OCI-LY7 (cell line): ENCODE measurements around the gene MYT1. TPM values are rescaled to one million over a fixed set of nuclear protein-coding genes. Genes with fewer than 3 reads are reported as not detected.

Experiments
- BruUV-seq: library from RNA; stranded (reverse); fragments of 400-500 nt; replicated peaks from 2 replicates; lab custom pipeline; 2021; lab: Mats Ljungman, UMichigan
- CTCF ChIA-PET: fragments of 300-600 bp; sonication (Branson Sonifier 250); formaldehyde crosslinking; loops from one replicate; lab custom pipeline; 2022; ENCODE audit warnings: antibody characterized with exemption; ENCODE audit not compliant: unreplicated experiment; lab: Charles Lee
- POLR2A ChIA-PET: fragments of 300-600 bp; sonication (Branson Sonifier 250); formaldehyde crosslinking; loops from one replicate; lab custom pipeline; 2022; ENCODE audit warnings: antibody characterized with exemption; lab: Charles Lee
- DNase-seq: peaks from one replicate; pipeline ENCODE4 v3.0.0-alpha.2; 2015; ENCODE audit warnings: low spot score
- H2AFZ ChIP-seq: fragments of 200-600 bp; sonication (generic), shearing (Covaris generic); 2 replicates; pipeline ENCODE4 v1.6.1; 2014; ENCODE audit warnings: mild to moderate bottlenecking, antibody characterized with exemption, low read length, moderate library complexity
- H3K27ac ChIP-seq: fragments of 200-600 bp; sonication (generic); 2 replicates; pipeline ENCODE4 v1.5.1; 2014; ENCODE audit warnings: mixed run types, low read depth, mild to moderate bottlenecking, moderate library complexity, low read length, inconsistent platforms; ENCODE audit not compliant: poor library complexity, severe bottlenecking
- H3K36me3 ChIP-seq: fragments of 200-600 bp; sonication (generic); 2 replicates; pipeline ENCODE4 v1.6.1; 2014; ENCODE audit warnings: mild to moderate bottlenecking, antibody characterized with exemption, low read length, moderate library complexity, mixed read lengths; ENCODE audit not compliant: insufficient read depth
- H3K4me1 ChIP-seq: fragments of 200-600 bp; sonication (generic); 2 replicates; pipeline ENCODE4 v1.5.1; 2014; ENCODE audit warnings: mild to moderate bottlenecking, low read length; ENCODE audit not compliant: insufficient read depth, poor library complexity, severe bottlenecking
- H3K4me2 ChIP-seq: fragments of 200-600 bp; sonication (generic); 2 replicates; pipeline ENCODE4 v1.6.1; 2014; ENCODE audit warnings: mild to moderate bottlenecking, low read length
- H3K4me3 ChIP-seq: fragments of 200-600 bp; sonication (generic); 2 replicates; pipeline ENCODE4 v1.5.1; 2014; ENCODE audit warnings: mild to moderate bottlenecking, low read depth, low read length; ENCODE audit not compliant: poor library complexity, severe bottlenecking
- H3K79me2 ChIP-seq: fragments of 200-600 bp; sonication (generic); 2 replicates; pipeline ENCODE4 v1.6.1; 2016; ENCODE audit warnings: low read depth, mild to moderate bottlenecking, low read length, moderate library complexity, mixed read lengths; ENCODE audit not compliant: insufficient read depth
- H3K9me2 ChIP-seq: fragments of 200-600 bp; sonication (generic); 2 replicates; pipeline ENCODE4 v1.6.1; 2016; ENCODE audit warnings: mild to moderate bottlenecking, low read length, mixed read lengths; ENCODE audit not compliant: insufficient read depth
- H3K9me3 ChIP-seq: fragments of 200-600 bp; sonication (generic); 2 replicates; pipeline ENCODE4 v1.6.1; 2014; ENCODE audit warnings: mild to moderate bottlenecking, mixed run types, low read length, mixed read lengths
- H4K20me1 ChIP-seq: fragments of 200-600 bp; sonication (generic); 2 replicates; pipeline ENCODE4 v1.6.1; 2014; ENCODE audit warnings: mild to moderate bottlenecking, antibody characterized with exemption, low read length, moderate library complexity, mixed read lengths; ENCODE audit not compliant: insufficient read depth
- EZH2phosphoT487 ChIP-seq: fragments of 200-600 bp; sonication (generic); IDR thresholded peaks from 2 replicates; pipeline ENCODE4 v1.6.1; 2018; ENCODE audit warnings: low read depth, borderline replicate concordance, mild to moderate bottlenecking, mixed run types, antibody characterized with exemption, low read length, moderate library complexity, mixed read lengths
- intact Hi-C: fragments of 100-400 bp; cut with micrococcal nuclease; formaldehyde crosslinking; loops from one replicate; pipeline ENCODE4 v1.10.0; 2022; ENCODE audit not compliant: unreplicated experiment
- total RNA-seq, 2 experiments: library from RNA; depleted of rRNA in 1 of 2; stranded (reverse); fragments of >200 nt in 1 of 2; shearing (Covaris generic) in 1 of 2; gene quantifications; 2 replicates each; pipeline ENCODE4 v1.2.3, GENCODE V29; 2014 to 2022
- TF ChIP-seq, protein P1 (sequence below): fragments of 200-600 bp; sonication (generic); conservative IDR thresholded peaks from 2 replicates; pipeline ENCODE4 v1.5.1; 2014; ENCODE audit warnings: mild to moderate bottlenecking, antibody characterized with exemption, low read length, moderate library complexity, mixed read lengths

Gene MYT1
- total RNA-seq, 2 experiments from 2014 or later: 0.32 to 0.95 TPM

DNA sequence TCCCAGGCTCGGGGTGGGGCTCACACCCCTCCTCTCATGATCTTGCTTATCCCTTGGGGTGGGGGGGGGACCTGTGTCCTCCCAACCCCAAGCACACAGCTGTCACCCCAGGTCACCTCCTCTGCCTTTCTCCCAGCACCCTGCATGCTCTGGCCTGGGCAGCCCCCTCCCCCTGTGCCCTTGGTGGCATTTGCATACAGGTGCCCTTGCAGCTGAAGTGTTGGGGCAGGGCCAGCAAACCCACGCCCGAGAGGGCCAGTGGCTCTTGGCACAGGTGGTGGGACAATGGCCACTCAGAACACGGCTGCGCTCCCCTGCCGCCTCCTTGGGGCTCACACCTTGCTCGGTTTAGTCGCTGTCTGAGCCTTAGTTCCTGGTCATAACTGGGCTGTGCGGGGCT, 11.3 kb upstream of the MYT1 start:
- no peak overlapping the region for H3K4me3 ChIP-seq
- H3K4me2 ChIP-seq: no peak overlapping the region
- no peak for DNase-seq
- H3K9me2 ChIP-seq: no peaks in the 10 kb centered on the region
- intact Hi-C loops: no loop called here
- no TSS peak for BruUV-seq
- POLR2A ChIA-PET: interaction anchor here (0.7 kb wide), 1 partner anchor 282 kb away, joined by 4 read pairs; no protein-coding TSS in a partner anchor
- no peaks in the 10 kb centered on the region for H4K20me1 ChIP-seq
- TF ChIP-seq EZH2phosphoT487: no peak
- TF ChIP-seq, protein P1, sequence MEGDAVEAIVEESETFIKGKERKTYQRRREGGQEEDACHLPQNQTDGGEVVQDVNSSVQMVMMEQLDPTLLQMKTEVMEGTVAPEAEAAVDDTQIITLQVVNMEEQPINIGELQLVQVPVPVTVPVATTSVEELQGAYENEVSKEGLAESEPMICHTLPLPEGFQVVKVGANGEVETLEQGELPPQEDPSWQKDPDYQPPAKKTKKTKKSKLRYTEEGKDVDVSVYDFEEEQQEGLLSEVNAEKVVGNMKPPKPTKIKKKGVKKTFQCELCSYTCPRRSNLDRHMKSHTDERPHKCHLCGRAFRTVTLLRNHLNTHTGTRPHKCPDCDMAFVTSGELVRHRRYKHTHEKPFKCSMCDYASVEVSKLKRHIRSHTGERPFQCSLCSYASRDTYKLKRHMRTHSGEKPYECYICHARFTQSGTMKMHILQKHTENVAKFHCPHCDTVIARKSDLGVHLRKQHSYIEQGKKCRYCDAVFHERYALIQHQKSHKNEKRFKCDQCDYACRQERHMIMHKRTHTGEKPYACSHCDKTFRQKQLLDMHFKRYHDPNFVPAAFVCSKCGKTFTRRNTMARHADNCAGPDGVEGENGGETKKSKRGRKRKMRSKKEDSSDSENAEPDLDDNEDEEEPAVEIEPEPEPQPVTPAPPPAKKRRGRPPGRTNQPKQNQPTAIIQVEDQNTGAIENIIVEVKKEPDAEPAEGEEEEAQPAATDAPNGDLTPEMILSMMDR: no peak
- H3K79me2 ChIP-seq: no peaks in the 10 kb centered on the region
- no peak overlapping the region for H3K27ac ChIP-seq
- H2AFZ ChIP-seq: no peak overlapping the region
- H3K4me1 ChIP-seq: no peaks in the 10 kb centered on the region
- H3K36me3 ChIP-seq: no peaks in the 10 kb centered on the region
- 0 out of 2 replicates have a peak, but pooled peaks cover 4% of the 10 kb centered on the region for H3K9me3 ChIP-seq
- CTCF ChIA-PET: no interaction called here

DNA sequence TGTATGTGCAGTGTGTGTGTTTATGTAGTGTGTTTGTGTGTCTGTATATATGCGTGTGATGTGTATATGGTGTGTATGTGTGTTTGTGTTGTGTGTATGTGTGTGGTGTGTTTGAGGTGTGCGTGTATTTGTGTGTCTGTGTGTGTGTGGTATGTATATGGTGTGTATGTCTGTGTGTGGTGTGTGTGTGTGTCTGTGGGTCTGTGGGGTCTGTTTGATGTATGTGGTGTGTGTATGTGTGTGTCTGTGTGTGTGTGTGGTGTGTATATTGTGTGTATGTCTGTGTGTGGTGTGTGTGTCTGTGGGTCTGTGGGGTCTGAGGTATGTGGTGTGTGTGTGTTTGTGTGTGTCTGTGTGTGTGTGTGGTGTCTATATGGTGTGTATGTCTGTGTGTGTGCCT, 10.8 kb upstream of the MYT1 start:
- ChIA-PET CTCF (no interaction called here), POLR2A (no interaction called here)
- Histone ChIP-seq H3K4me1 (no peaks in the 10 kb centered on the region), H3K4me2 (no peak overlapping the region), H3K36me3 (no peaks in the 10 kb centered on the region), H2AFZ (no peak overlapping the region), H4K20me1 (no peaks in the 10 kb centered on the region), H3K4me3 (no peak overlapping the region), H3K9me3 (0 out of 2 replicates have a peak, but pooled peaks cover 4% of the 10 kb centered on the region), H3K9me2 (no peaks in the 10 kb centered on the region), H3K27ac (no peak overlapping the region), H3K79me2 (no peaks in the 10 kb centered on the region)
- no TSS peak for BruUV-seq
- DNase-seq: no peak
- intact Hi-C loops: no loop called here
- TF ChIP-seq, protein P1: no peak
- TF ChIP-seq EZH2phosphoT487: no peak

DNA sequence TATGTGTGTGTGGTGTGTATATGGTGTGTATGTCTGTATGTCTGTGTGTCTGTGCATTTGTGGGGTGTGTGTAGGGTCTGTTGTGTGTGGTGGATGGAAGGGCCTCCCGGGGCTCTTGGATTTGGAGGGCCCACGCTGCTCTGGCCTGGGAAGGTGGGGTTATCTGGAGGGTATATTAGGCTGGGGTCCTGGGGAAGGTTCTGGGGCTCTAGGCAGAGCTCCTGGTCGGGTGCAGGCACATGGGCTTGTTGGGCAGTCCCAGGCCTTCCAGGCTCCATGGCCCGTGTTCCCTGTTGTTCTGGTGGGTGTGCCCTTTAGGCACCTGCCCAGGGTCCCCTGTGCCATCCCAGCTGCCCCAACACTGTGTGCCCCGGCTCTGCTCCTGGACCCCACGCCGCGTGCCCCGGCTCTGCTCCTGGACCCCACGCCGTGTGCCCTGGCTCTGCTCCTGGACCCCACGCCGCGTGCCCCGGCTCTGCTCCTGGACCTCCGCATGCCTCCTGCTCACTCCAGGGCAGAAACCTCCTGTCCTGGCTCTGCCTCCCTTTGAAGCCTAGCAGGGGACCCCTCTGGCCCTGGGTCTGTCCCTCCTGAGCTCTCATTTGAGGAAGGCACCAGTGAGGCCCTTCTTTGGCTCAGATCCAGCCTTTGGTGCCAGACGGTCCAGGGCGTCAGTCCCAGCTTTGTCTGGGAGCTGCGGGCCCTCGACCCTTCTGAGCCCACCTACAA, 10.2 kb upstream of the MYT1 start:
- intact Hi-C loops: no loop called here
- Histone ChIP-seq H3K27ac (no peak overlapping the region), H3K4me2 (no peak overlapping the region), H3K4me1 (no peaks in the 10 kb centered on the region), H4K20me1 (no peaks in the 10 kb centered on the region), H3K9me3 (0 out of 2 replicates have a peak, but pooled peaks cover 4% of the 10 kb centered on the region), H3K79me2 (no peaks in the 10 kb centered on the region), H3K36me3 (no peaks in the 10 kb centered on the region), H3K9me2 (no peaks in the 10 kb centered on the region), H2AFZ (no peak overlapping the region), H3K4me3 (no peak overlapping the region)
- no TSS peak for BruUV-seq
- POLR2A ChIA-PET: no interaction called here
- DNase-seq: no peak
- CTCF ChIA-PET: no interaction called here
- no peak for TF ChIP-seq EZH2phosphoT487
- TF ChIP-seq, protein P1: no peak
